ENCODE measurements around the gene C17orf113. TPM values are rescaled to one million over a fixed set of nuclear protein-coding genes. Genes with fewer than 3 reads are reported as not detected.

The C17orf113 gene
- total and polyA plus RNA-seq, 4 donors, result 0.32 to 0.96 (median 0.62) TPM

- no peaks in the 10 kb centered on the region for H3K36me3 ChIP-seq (ENCODE audit: control insufficient read depth in 1 of 2, insufficient read depth in 2 of 2, low read length in 1 of 2)
- intact Hi-C loops (cut with DNase I), result no loop called here
- no peaks in the 10 kb centered on the region for H3K9me3 ChIP-seq (ENCODE audit: control insufficient read depth, low read length)
- H3K27ac ChIP-seq (ENCODE audit: low read depth in 1 of 2, low read length in 2 of 2), result no peak overlapping the region
- H3K27me3 ChIP-seq (ENCODE audit: control insufficient read depth in 1 of 2, insufficient read depth in 2 of 2, low read length in 1 of 2), result no peaks in the 10 kb centered on the region
- H3K4me1 ChIP-seq (ENCODE audit: control insufficient read depth in 1 of 2, insufficient read depth in 2 of 2, low read length in 2 of 2), result no peaks in the 10 kb centered on the region
- 89 to 90% methylated on average over 4 of the region's 4 CpGs for WGBS, 2 donors
- no peak overlapping the region for H3K4me3 ChIP-seq (ENCODE audit: low read length in 2 of 2)
- DNase-seq (no peak), ATAC-seq (ENCODE audit: low FRiP score) (no peak)
These were observed 9.8 kb upstream of the C17orf113 start for GRCh38 chr17:42060231-42060630.

GRCh38 chr17:42059815-42060214 is 9.4 kb upstream of the C17orf113 start:
- ATAC-seq (ENCODE audit: low FRiP score), result no peak
- no peak for DNase-seq
- no peak overlapping the region for H3K27ac ChIP-seq (ENCODE audit: low read depth in 1 of 2, low read length in 2 of 2)
- no peaks in the 10 kb centered on the region for H3K36me3 ChIP-seq (ENCODE audit: control insufficient read depth in 1 of 2, insufficient read depth in 2 of 2, low read length in 1 of 2)
- no peaks in the 10 kb centered on the region for H3K4me1 ChIP-seq (ENCODE audit: control insufficient read depth in 1 of 2, insufficient read depth in 2 of 2, low read length in 2 of 2)
- intact Hi-C loops (cut with DNase I), result no loop called here
- no peaks in the 10 kb centered on the region for H3K9me3 ChIP-seq (ENCODE audit: control insufficient read depth, low read length)
- WGBS, 2 donors, result 69 to 71% methylated on average over 4 of the region's 4 CpGs
- no peaks in the 10 kb centered on the region for H3K27me3 ChIP-seq (ENCODE audit: control insufficient read depth in 1 of 2, insufficient read depth in 2 of 2, low read length in 1 of 2)
- H3K4me3 ChIP-seq (ENCODE audit: low read length in 2 of 2), result no peak overlapping the region

GRCh38 chr17:42058063-42058462 is 7.7 kb upstream of the C17orf113 start:
- 57 to 60% methylated on average over 7 of the region's 7 CpGs for WGBS, 2 donors
- no peaks in the 10 kb centered on the region for H3K4me1 ChIP-seq (ENCODE audit: control insufficient read depth in 1 of 2, insufficient read depth in 2 of 2, low read length in 2 of 2)
- H3K4me3 ChIP-seq (ENCODE audit: low read length in 2 of 2), result no peak overlapping the region
- intact Hi-C loops (cut with DNase I), result no loop called here
- no peak overlapping the region for H3K27ac ChIP-seq (ENCODE audit: low read depth in 1 of 2, low read length in 2 of 2)
- no peaks in the 10 kb centered on the region for H3K27me3 ChIP-seq (ENCODE audit: control insufficient read depth in 1 of 2, insufficient read depth in 2 of 2, low read length in 1 of 2)
- H3K36me3 ChIP-seq (ENCODE audit: control insufficient read depth in 1 of 2, insufficient read depth in 2 of 2, low read length in 1 of 2), result no peaks in the 10 kb centered on the region
- DNase-seq, result no peak
- no peaks in the 10 kb centered on the region for H3K9me3 ChIP-seq (ENCODE audit: control insufficient read depth, low read length)
- ATAC-seq (ENCODE audit: low FRiP score), result no peak

GRCh38 chr17:42056635-42057034 is 6.2 kb upstream of the C17orf113 start:
- Histone ChIP-seq H3K9me3 (ENCODE audit: control insufficient read depth, low read length) (no peaks in the 10 kb centered on the region), H3K27me3 (ENCODE audit: control insufficient read depth in 1 of 2, insufficient read depth in 2 of 2, low read length in 1 of 2) (no peaks in the 10 kb centered on the region), H3K4me1 (ENCODE audit: control insufficient read depth in 1 of 2, insufficient read depth in 2 of 2, low read length in 2 of 2) (no peaks in the 10 kb centered on the region), H3K27ac (ENCODE audit: low read depth in 1 of 2, low read length in 2 of 2) (no peak overlapping the region), H3K36me3 (ENCODE audit: control insufficient read depth in 1 of 2, insufficient read depth in 2 of 2, low read length in 1 of 2) (no peaks in the 10 kb centered on the region), H3K4me3 (ENCODE audit: low read length in 2 of 2) (no peak overlapping the region)
- 77 to 79% methylated on average over 3 of the region's 3 CpGs for WGBS, 2 donors
- no peak for ATAC-seq (ENCODE audit: low FRiP score)
- no peak for DNase-seq
- intact Hi-C loops (cut with DNase I), result no loop called here

GRCh38 chr17:42055496-42055895 is 5.1 kb upstream of the C17orf113 start:
- H3K9me3 ChIP-seq (ENCODE audit: control insufficient read depth, low read length), result no peaks in the 10 kb centered on the region
- DNase-seq (no peak), ATAC-seq (ENCODE audit: low FRiP score) (no peak)
- H3K36me3 ChIP-seq (ENCODE audit: control insufficient read depth in 1 of 2, insufficient read depth in 2 of 2, low read length in 1 of 2), result no peaks in the 10 kb centered on the region
- H3K27me3 ChIP-seq (ENCODE audit: control insufficient read depth in 1 of 2, insufficient read depth in 2 of 2, low read length in 1 of 2), result no peaks in the 10 kb centered on the region
- intact Hi-C loops (cut with DNase I), result no loop called here
- WGBS, 2 donors, result 31 to 41% methylated on average over 6 of the region's 6 CpGs
- H3K4me3 ChIP-seq (ENCODE audit: low read length in 2 of 2), result no peak overlapping the region
- no peaks in the 10 kb centered on the region for H3K4me1 ChIP-seq (ENCODE audit: control insufficient read depth in 1 of 2, insufficient read depth in 2 of 2, low read length in 2 of 2)
- H3K27ac ChIP-seq (ENCODE audit: low read depth in 1 of 2, low read length in 2 of 2), result no peak overlapping the region

GRCh38 chr17:42055027-42055426 is 4.6 kb upstream of the C17orf113 start:
- ATAC-seq (ENCODE audit: low FRiP score), result no peak
- no peak overlapping the region for H3K4me3 ChIP-seq (ENCODE audit: low read length in 2 of 2)

GRCh38 chr17:42053731-42054500 is 3.5 kb upstream of the C17orf113 start:
- intact Hi-C loops (cut with DNase I), result no loop called here
- H3K36me3 ChIP-seq (ENCODE audit: control insufficient read depth in 1 of 2, insufficient read depth in 2 of 2, low read length in 1 of 2), result no peaks in the 10 kb centered on the region
- DNase-seq (no peak), ATAC-seq (ENCODE audit: low FRiP score) (no peak)
- no peak overlapping the region for H3K27ac ChIP-seq (ENCODE audit: low read depth in 1 of 2, low read length in 2 of 2)
- 10 to 14% methylated on average over 8 to 12 of the region's 12 CpGs for WGBS, 2 donors
- H3K27me3 ChIP-seq (ENCODE audit: control insufficient read depth in 1 of 2, insufficient read depth in 2 of 2, low read length in 1 of 2), result no peaks in the 10 kb centered on the region
- no peak overlapping the region for H3K4me3 ChIP-seq (ENCODE audit: low read length in 2 of 2)
- H3K4me1 ChIP-seq (ENCODE audit: control insufficient read depth in 1 of 2, insufficient read depth in 2 of 2, low read length in 2 of 2), result no peaks in the 10 kb centered on the region
- no peaks in the 10 kb centered on the region for H3K9me3 ChIP-seq (ENCODE audit: control insufficient read depth, low read length)

More at GRCh38 chr17:42055027-42055426, 4.6 kb upstream of the C17orf113 start:
- H3K36me3 ChIP-seq (ENCODE audit: control insufficient read depth in 1 of 2, insufficient read depth in 2 of 2, low read length in 1 of 2), result no peaks in the 10 kb centered on the region
- WGBS, 2 donors, result 20 to 24% methylated on average over 3 of the region's 3 CpGs
- H3K27ac ChIP-seq (ENCODE audit: low read depth in 1 of 2, low read length in 2 of 2), result no peak overlapping the region
- no peaks in the 10 kb centered on the region for H3K4me1 ChIP-seq (ENCODE audit: control insufficient read depth in 1 of 2, insufficient read depth in 2 of 2, low read length in 2 of 2)
- no peaks in the 10 kb centered on the region for H3K9me3 ChIP-seq (ENCODE audit: control insufficient read depth, low read length)
- no peak for DNase-seq
- no peaks in the 10 kb centered on the region for H3K27me3 ChIP-seq (ENCODE audit: control insufficient read depth in 1 of 2, insufficient read depth in 2 of 2, low read length in 1 of 2)
- intact Hi-C loops (cut with DNase I), result no loop called here

GRCh38 chr17:42052346-42052877 is 2.0 kb upstream of the C17orf113 start:
- ATAC-seq (ENCODE audit: low FRiP score) (no peak), DNase-seq (no peak)
- no peak overlapping the region for H3K27ac ChIP-seq (ENCODE audit: low read depth in 1 of 2, low read length in 2 of 2)

GRCh38 chr17:42051645-42052044 is 1.2 kb upstream of the C17orf113 start:
- Histone ChIP-seq H3K4me3 (ENCODE audit: low read length in 2 of 2) (no peak overlapping the region), H3K27me3 (ENCODE audit: control insufficient read depth in 1 of 2, insufficient read depth in 2 of 2, low read length in 1 of 2) (no peaks in the 10 kb centered on the region), H3K4me1 (ENCODE audit: control insufficient read depth in 1 of 2, insufficient read depth in 2 of 2, low read length in 2 of 2) (no peaks in the 10 kb centered on the region), H3K36me3 (ENCODE audit: control insufficient read depth in 1 of 2, insufficient read depth in 2 of 2, low read length in 1 of 2) (no peaks in the 10 kb centered on the region), H3K27ac (ENCODE audit: low read depth in 1 of 2, low read length in 2 of 2) (no peak overlapping the region), H3K9me3 (ENCODE audit: control insufficient read depth, low read length) (no peaks in the 10 kb centered on the region)
- DNase-seq, result no peak
- intact Hi-C loops (cut with DNase I), result no loop called here
- WGBS, 2 donors, result 90 to 92% methylated on average over 7 of the region's 7 CpGs
- ATAC-seq (ENCODE audit: low FRiP score), result no peak

More at GRCh38 chr17:42052346-42052877, 2.0 kb upstream of the C17orf113 start:
- Histone ChIP-seq H3K36me3 (ENCODE audit: control insufficient read depth in 1 of 2, insufficient read depth in 2 of 2, low read length in 1 of 2) (no peaks in the 10 kb centered on the region), H3K4me3 (ENCODE audit: low read length in 2 of 2) (no peak overlapping the region), H3K27me3 (ENCODE audit: control insufficient read depth in 1 of 2, insufficient read depth in 2 of 2, low read length in 1 of 2) (no peaks in the 10 kb centered on the region), H3K4me1 (ENCODE audit: control insufficient read depth in 1 of 2, insufficient read depth in 2 of 2, low read length in 2 of 2) (no peaks in the 10 kb centered on the region), H3K9me3 (ENCODE audit: control insufficient read depth, low read length) (no peaks in the 10 kb centered on the region)
- 58 to 64% methylated on average over 6 of the region's 6 CpGs for WGBS, 2 donors
- intact Hi-C loops (cut with DNase I), result no loop called here
